COLO668 (cell line): Measurements from ENCODE around the gene ACP3.
"Not testable (repeated sequence)": the region's sequence is repeated elsewhere in the genome, so short reads cannot be mapped to it uniquely, and the experiment has no call there.

Experiments used
- DNase-seq: peaks from one replicate; lab custom pipeline; 2025; ENCODE audit not compliant: unreplicated experiment; lab: John Stamatoyannopoulos, UW

Gene ACP3

GRCh38 chr3:132317229-132317948 is at the start of gene ACP3:
TSS of gene ACP3 (plus strand) at chr3:132317407. CDS start at chr3:132317457, 50 bp downstream.
- peak; percentile 6 for DNase-seq

GRCh38 chr3:132268956-132269355 is 48.3 kb upstream of the ACP3 start:
- DNase-seq, result no peak

GRCh38 chr3:132273036-132273435 is 44.2 kb upstream of the ACP3 start:
- no peak for DNase-seq

- no peak for DNase-seq
Measured at GRCh38 chr3:132276228-132276906, 40.8 kb upstream of the ACP3 start.

GRCh38 chr3:132279030-132279429 is 38.2 kb upstream of the ACP3 start:
- no peak for DNase-seq

- DNase-seq, result no peak
Measured at GRCh38 chr3:132283440-132283839, 33.8 kb upstream of the ACP3 start.

- DNase-seq, result no peak
Measured at GRCh38 chr3:132283916-132284405, 33.2 kb upstream of the ACP3 start.

- no peak for DNase-seq
Measured at GRCh38 chr3:132284781-132285619, 32.2 kb upstream of the ACP3 start.

- DNase-seq, result no peak
Measured at GRCh38 chr3:132285620-132285945, 31.6 kb upstream of the ACP3 start.

- DNase-seq, result no peak
Measured at GRCh38 chr3:132286035-132286434, 31.2 kb upstream of the ACP3 start.

- no peak for DNase-seq
Measured at GRCh38 chr3:132288357-132288756, 28.9 kb upstream of the ACP3 start.

GRCh38 chr3:132289316-132289715 is 27.9 kb upstream of the ACP3 start:
- no peak for DNase-seq

- no peak for DNase-seq
Measured at GRCh38 chr3:132290833-132291232, 26.4 kb upstream of the ACP3 start.

GRCh38 chr3:132292042-132292441 is 25.2 kb upstream of the ACP3 start:
- DNase-seq, result no peak

- DNase-seq, result no peak
Measured at GRCh38 chr3:132293251-132293650, 24.0 kb upstream of the ACP3 start.

- DNase-seq, result no peak
Measured at GRCh38 chr3:132294906-132295305, 22.3 kb upstream of the ACP3 start.

- not testable (repeated sequence) for DNase-seq
Measured at GRCh38 chr3:132303336-132304201, 13.6 kb upstream of the ACP3 start.

- not testable (repeated sequence) for DNase-seq
Measured at GRCh38 chr3:132304351-132304750, 12.9 kb upstream of the ACP3 start.

GRCh38 chr3:132310057-132310456 is 7.2 kb upstream of the ACP3 start:
- not testable (repeated sequence) for DNase-seq

GRCh38 chr3:132311316-132311715 is 5.9 kb upstream of the ACP3 start:
- DNase-seq, result no peak

- no peak for DNase-seq
Measured at GRCh38 chr3:132311841-132312240, 5.4 kb upstream of the ACP3 start.
